ENCODE measurements around the gene CYP2E1.
"Not testable (repeated sequence)": the region's sequence is repeated elsewhere in the genome, so short reads cannot be mapped to it uniquely, and the experiment has no call there.

Gene CYP2E1

DNA sequence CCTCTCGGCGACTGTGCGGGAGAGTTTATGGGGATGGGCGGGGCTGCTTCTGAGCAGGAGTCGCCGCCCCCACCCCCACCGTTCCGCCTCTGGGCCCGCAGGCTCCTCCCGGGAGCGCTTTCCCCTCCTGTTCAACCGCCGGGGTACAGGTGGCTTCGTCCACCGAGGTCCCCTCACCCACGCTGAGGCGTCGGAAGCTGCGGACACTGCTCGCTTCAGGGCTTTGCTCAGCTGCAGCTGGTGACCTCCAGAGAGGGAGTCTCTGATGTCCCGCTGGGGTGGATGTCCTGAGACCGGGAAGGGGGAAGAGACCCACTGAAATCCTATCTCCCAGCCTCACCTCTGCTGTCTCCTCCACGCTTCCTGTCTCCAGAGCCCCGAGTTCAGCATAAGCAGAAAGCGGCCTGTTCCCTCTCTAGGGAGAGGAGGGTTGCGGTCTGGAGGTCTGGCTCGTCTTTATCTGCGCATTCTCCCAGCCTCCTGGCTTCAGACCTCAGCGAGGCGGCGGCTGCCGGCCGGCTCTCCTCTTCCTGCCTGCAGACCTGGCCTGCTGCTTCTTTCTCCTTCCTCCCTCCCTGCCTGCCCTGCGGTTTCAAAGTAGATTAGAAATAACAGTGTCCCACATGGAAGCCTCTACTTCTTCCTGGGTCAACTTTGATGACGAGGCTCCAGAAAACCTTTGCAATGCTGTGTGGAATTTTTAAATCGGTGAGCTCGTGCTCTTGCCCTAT, 1.8 kb downstream of the CYP2E1 start:
- no peak for DNase-seq (ENCODE audit: low read depth)

DNA sequence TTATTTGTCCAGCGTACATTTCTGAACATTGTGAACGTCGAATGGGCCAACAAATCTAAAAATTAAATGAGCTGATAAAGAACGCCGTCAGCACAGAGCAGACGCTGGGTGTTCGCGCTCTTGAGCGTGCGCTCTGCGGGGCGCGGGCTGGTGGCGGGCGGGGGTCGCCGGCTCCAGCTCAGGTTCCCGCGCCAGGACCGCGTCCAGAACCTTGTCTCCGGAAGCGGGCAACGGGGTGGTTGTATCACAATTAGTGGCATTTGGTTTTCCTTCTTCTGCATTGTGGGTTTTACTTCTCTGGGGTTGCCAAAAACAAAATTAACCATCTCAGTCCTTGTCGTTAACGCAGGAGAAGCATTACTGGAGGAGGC, 2.4 kb downstream of the CYP2E1 start:
- DNase-seq (ENCODE audit: low read depth): no peak

DNA sequence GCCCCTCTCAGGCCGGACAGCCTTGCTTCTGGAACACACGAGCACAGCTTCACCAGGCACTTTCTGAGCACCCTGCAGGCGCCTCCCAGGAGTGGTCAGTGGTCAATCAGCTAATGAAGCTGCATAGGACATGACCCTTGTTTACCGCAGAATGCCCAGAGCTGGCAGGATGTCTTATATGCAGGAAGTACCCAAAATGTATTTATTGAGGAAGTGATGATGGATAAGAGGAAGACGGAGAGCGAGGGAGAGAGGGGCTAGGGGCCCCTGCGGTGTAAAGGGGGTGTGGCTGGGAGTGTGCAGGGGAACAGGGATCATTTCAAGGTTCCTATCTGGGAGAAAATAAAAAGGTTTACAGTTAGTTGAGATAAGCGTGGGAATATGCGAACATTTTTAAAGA, 3.3 kb downstream of the CYP2E1 start:
- DNase-seq (ENCODE audit: low read depth): no peak

DNA sequence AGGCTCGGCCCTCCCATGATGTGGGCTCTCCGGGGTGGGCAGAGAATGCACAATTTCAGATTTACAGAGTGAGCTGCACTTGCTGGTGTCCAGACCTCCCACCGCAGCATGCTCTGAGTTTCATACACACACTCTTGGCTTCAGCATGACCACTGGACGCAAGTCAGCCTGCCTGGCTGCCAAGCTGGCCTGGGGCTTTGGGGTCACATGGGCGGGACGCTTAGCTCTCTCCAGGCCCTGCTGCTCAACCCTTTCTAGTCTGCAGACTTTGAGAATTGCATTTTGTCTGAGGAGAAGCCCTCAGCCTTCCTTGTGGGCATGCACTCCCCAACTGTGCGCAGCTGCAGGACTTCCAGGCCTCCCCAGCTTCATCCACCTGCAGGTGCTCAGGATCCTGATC, 5.7 kb downstream of the CYP2E1 start:
- DNase-seq (ENCODE audit: low read depth): no peak

DNA sequence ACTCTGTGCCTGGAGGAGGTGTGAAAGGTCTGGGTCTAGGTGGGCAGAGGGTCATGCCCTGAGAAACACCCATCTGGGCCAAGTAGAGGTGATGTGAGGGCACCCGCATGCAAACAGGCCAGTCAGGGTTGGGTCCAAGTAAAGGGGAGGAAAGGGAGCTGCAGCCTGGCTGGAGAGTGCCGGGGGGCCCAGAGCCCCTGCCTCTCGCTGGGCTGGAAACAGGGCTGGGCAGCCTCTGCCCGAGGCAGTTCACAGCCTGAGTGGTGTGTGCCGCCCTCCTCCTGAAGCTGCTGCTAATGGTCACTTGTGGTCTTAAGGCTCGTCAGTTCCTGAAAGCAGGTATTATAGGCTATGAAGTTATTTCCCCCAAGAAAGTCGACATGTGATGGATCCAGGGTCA, 7.3 kb downstream of the CYP2E1 start:
- DNase-seq (ENCODE audit: low read depth): no peak

DNA sequence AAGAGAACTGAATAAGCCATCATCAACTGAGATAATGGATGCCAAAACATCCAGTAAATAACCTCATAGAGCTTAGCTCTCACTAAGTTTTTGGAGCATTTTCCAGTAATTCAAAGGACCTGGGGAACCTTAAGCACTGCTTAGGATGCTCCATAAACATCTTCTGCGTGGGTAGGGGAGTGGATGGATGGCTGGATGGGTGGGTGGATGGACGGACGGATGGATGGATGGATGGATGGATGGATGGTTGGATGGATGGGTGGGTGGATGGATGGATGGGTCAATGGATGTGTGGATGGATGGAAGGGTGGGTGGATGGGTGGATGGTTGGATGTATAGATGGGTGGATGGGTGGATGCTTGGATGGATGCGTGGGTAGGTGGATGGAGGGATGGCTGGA, 9.0 kb downstream of the CYP2E1 start:
- DNase-seq (ENCODE audit: low read depth): no peak

DNA sequence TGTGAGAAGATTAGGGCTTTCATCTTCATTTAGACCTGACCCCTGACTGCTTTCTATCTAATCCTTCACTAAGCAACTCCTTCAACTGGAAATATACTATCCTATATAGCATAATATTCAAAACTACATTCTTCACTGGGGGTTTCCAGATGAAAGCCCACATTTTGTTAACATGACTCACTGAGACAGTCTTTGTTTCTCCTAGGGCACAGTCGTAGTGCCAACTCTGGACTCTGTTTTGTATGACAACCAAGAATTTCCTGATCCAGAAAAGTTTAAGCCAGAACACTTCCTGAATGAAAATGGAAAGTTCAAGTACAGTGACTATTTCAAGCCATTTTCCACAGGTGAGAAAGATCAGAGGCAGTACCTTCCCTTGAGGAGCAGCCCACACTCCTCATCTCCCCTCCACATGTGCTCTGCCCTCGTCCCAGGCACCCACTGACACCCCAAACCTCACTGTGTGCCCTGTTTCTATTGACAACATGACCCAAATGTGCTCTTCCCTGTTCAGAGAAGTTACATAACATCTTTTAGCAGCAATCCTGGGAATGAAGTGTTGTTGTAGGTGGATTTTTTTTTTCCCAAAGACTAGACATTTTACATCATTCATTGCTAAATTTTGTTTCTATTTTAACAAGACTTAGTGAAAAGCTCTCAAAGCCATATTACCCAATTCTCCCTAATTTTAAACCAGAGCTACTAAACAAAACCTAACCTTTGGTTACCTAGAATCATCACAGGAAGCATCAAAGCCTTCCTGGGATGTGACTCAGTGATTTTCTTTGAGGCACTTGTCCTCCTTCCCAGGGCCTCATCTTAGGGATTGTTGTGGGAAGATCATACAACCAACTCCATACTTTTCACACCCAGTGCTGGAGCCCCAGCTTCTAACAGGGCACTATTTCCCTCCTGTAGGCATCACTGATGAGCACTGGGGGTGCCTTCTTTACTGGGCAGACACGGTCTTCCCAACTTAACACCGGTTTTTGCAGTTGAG, 10.7 kb downstream of the CYP2E1 start:
- no peak for DNase-seq (ENCODE audit: low read depth)

DNA sequence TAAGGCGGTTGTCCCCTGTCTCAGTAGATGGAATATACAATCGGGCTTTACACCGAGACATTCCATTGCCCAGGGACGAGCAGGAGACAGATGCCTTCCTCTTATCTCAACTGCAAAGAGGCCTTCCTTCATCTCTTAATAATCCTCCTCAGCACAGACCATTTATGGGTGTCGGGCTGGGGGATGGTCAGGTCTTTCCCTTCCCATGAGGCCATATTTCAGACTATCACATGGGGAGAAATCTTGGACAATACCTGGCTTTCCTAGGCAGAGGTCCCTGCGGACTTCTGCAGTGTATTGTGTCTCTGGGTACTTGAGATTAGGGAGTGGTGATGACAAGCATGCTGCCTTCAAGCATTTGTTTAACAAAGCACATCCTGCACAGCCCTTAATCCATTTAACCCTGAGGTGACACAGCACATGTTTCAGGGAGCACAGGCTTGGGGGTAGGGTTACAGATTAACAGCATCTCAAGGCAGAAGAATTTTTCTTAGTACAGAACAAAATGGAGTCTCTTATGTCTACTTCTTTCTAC, 14.3 kb downstream of the CYP2E1 start:
- not testable (repeated sequence) for DNase-seq (ENCODE audit: low read depth)

DNA sequence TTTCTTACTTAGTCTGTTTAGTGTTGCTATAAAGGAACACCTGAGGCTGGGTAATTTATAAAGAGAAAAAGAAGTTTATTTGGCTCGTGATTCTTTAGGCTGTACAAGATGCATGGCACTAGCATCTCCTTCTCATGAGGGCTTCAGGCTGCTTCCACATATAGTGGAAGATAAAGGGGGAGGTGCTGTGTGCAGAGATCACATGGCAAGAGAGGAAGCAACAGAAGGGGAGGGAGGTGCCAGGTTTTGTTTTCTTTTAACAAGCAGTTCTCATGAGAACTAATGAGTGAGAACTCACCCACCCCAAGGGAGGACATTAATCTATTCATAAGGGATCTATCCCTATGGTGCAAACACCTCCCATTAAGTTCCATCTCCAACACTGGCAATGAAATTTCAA, 17.3 kb downstream of the CYP2E1 start:
- no peak for DNase-seq (ENCODE audit: low read depth)

DNA sequence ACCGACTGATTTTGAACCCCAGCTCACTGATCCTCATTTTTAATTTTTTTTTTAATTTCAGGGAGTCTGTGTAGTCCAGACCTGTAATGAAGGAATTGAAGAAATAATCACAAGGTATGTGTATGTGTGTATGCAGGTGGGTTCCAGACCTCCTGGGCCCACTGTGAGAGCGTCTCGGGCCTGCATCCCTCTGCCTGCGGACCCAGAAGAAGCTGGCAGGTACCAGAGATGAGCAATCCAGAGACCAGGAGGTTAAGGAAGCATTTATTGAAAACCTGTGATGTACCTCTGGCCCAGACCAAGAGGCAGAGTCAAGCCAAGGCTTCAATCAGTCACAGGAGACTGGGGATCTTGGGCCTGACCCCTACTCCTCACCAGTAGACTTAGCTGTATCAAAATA, 27.4 kb downstream of the CYP2E1 start:
- DNase-seq (ENCODE audit: low read depth): no peak

DNA sequence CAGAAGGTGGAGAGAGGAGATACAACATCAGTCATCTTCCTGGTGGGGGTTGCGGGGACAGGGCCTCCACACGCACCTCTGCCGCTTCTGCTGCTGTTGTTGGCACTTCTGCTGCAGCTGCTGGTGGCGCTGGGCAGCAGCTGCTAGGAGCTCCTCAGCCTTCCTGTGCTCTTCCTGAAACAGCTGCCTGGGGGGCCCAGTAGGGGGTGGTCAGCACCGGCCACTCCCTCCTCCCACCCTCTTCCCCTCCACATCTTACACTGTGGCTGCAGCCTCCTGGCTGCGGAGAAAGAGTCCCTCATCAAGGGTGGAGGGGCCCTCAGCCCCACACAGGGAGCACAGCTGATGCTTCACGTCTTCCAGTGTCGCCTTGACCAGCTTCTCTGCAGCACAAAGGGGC, 28.4 kb downstream of the CYP2E1 start:
- DNase-seq (ENCODE audit: low read depth): no peak

DNA sequence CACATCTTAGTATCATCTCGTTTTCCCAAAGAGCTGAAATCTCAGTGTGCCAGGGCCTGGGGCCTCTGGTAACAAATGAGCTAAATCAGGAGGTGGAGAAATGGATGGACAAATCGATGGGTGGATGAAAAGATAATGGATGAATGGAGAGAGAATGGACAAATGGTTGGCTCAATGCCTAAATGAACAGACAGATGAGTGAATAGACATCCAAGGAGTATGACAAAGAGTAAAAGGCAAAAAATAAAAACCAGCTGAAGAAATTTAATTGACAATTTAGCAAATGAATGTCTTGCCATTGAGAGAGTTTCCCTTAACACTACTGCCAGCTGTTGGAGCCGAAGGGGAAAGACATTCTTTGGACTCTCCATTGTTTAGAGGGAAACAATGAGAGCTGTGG, 30.2 kb downstream of the CYP2E1 start:
- no peak for DNase-seq (ENCODE audit: low read depth)

DNA sequence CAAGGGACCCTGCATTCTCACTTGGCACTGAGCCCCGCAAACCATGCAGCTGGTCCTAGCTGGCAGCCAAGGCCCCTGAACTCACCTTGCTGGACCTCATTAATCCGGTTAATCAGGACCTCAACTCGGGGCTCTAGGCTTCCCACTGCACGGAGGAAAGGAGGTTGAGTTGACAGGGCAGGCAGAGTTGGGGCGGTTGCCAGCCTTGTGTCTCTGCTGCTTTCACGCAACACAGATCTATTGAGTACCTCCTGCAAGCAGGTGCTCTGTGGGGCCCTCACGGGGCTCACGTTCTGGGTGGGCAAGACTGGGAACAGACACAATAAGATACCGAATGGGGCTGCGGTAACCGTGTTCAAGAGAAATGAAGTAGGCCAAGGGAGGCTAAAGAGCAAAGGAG, 32.1 kb downstream of the CYP2E1 start:
- DNase-seq (ENCODE audit: low read depth): no peak

DNA sequence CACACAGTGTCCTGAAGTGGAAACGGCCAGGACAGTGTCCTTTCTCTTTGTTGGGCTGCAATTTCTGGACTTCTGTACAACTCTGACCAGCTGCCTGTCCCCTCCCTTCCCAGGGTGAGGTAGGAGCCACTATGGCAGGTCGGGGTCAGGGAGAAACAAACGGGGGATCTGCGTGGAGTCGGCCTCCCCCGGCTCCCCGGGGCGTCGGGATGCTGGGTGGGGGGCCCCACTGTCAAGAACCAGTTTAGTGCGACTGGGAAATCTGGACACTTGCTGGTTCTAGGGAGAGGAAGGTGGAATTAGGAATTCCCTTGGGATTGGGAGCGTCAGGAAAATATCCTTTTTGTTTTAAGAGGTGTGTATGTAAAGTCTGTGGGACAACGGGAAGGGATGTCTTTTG, 37.7 kb downstream of the CYP2E1 start:
- no peak for DNase-seq (ENCODE audit: low read depth)

DNA sequence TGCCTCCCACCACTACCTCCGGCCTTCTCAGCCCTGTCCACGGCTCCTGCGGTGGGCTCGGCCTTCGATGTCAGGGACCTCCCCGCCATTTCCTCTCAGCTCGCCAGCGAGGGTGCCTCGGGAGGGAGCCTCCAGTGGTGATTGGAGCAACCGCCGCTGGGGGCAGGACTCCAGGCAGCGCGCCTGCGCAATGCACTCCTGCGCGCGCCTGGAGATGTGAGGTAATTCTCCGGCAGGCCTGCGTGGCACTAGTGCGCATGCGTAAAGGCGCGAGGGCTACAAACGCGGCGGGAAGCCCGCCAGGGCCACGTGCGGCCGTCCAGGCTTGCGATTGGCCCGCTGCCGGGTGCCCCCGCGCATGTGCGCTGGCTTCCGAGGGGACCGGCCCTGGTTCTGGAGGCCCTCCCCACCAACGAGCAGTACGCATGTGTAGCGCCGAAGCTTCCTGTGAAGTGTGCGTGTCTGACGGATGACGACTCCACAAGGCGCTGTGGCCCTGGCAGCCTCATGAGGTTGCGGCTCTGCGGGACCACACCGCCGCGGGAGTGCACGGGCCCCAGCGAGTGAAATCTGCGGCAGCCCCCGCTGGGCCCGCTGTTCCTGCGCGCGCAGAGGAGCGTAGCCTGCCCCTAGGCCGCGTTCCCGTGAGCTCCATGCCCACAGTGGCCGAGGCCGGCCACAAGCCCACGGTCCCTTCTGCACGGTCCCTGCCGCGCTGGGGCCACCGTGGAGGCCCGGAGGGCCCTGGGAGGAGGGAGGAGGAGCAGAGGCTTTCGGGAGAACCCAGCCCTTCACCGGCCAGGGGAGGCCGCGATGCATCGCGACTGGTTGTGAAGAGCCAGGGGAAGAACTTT, 38.5 kb downstream of the CYP2E1 start, which contains the start of gene SYCE1:
SYCE1 (minus strand) TSS at position 143 of the 854 bp plus-strand sequence; CDS start at position 89, 54 bp downstream.
- DNase-seq (ENCODE audit: low read depth): no peak

DNA sequence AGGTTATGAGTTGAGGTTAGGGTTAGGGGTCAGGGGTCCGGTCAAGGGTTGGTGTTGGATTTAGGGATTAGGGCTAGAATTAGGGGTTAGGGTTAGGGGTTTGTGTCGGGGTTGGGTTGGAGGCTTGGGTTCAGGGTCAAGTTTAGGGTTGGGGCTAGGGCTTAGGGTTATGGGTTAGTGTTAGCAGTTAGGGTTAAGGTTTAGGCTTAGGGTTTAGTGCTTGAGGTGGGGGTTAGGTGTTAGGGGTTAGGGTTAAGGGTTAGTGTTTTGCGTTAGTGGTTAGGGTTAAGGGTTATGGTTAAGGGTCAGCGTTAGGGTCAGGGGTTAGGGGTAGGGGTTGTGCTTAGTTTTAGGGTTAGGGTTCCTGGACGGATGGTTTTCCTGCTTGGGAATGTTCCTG, 40.0 kb downstream of the CYP2E1 start:
- DNase-seq (ENCODE audit: low read depth): no peak

DNA sequence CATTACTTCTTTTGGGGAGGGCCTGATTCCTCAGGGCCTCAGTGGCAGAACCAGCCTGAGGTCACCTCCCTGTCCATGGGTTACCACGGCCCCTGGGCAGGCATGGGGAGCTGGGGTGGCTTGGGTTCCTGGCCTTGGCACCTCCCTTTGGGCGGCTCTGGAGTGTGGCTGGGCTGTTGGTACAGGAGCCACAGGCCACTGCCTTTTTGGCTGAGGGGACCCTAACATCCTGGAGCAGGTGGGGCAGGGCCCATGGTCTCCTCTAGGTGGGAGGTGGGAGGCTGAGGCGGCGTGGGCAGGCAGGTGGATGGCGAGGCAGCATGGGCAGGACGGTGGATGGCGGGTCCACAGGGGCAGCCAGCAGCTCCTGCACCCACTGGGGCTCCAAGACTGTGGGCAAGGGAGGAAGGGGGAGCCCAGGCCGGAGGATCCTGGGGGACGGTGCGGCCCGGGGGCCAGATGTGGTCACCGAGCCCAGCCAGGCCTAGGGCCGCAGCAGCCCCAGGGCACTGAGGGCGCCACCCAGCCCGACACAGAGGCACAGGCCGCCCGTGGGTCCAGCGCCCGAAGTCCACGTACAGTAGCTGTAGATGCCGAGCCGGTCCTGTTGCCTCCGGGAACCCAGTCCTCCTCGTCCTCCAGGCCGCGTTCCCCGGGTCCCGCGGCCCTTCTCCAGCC, 40.6 kb downstream of the CYP2E1 start:
- no peak for DNase-seq (ENCODE audit: low read depth)

DNA sequence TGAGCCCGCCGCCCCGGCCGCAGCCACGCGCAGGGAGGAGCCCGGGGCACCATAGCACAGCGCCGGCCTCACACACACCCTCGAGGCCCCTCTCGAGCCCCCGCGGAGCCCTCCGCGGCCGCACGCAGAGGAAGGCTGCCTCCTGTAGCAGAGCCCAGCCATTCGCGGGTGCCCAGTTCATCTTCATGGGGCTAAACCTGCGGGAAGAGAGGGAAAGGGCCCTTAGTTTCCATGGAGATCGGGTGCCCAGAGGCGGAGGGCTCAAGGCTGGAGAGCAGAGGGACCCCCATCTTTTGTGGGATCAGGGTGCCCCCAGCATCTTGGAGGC, 41.1 kb downstream of the CYP2E1 start:
- DNase-seq (ENCODE audit: low read depth): no peak

DNA sequence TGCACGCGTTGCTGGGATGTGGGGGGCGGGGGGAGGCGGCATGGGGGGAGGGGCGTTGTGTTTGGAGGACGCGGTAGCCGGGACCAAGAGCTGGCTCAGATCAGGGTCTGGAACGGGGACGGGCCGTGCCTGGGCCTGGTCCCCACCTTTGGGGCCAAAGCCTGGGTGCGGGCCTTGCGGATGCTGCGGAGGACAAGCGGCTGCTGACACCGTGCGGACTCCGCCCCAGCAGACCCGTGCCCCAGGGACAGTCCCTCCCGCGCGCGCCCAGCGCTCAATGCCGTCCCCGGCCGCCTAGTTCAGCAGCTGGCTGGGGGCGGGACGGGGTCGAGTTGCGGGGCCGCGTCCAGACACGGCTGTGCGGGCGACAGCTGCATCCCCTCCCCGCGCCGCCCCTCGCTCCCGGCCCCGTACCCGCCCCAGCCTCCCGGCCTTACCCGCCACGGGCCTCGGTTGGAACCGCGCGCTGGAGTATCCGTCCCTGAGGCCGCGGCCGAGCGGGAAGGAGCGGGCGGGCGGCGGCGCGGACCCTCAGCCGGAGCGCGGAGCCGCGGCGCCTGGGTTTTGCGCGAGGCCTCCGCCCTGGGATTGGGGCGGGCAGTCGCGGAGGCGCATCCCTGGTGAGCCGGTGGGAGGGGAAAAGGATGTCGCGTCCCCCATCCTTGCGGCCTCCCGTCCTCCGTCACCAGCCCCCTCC, 41.8 kb downstream of the CYP2E1 start:
- DNase-seq (ENCODE audit: low read depth): not testable (repeated sequence)

DNA sequence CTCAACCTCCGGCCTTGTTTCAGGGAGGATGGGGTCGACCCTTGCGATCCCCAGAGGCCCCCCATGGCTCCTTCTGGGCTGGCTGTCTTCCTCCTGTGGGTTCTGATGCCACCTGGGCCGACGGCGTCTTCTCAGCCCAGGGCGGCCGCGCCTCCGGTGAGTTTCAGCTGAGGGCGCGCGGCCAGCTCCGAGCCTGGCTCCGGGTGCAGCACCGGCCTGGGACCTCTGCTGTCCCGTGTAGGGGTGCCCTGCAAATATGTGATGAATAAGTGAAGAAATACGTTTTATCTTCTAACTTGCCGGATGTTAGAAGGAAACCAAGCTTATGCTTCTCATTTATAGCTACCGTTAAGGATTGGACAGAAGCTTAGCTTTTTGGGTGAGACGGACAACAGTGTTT, 42.6 kb downstream of the CYP2E1 start:
- not testable (repeated sequence) for DNase-seq (ENCODE audit: low read depth)

DNA sequence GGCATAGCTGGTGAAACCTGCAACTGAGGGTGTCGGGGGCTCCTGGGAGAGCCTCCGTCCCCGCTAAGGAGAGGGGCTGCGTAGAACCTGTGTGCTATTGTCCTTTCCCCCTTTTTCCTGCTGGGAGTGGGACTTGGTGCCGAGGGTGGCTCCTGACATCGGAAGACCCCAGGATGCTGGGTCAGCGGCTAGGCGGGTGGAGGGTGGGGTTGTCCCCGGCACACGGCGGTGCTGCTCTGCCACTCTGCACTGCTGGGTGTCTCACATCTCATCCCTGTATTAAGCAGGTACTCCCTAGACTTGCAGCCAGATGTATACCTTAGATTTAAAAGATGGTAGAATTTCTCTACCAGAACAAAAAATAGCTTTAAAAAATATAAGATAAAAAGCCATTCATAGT, 44.9 kb downstream of the CYP2E1 start:
- DNase-seq (ENCODE audit: low read depth): not testable (repeated sequence)

Data from fibroblast of gingiva (primary cell).